HepG2 (cell line): ENCODE measurements around the gene CCDC73. TPM values are rescaled to one million over a fixed set of nuclear protein-coding genes. Genes with fewer than 3 reads are reported as not detected.
A peak's percentile ranks its signal among the peaks of the same experiment; 100 is the strongest.

Source experiments
- ATF2 ChIP-seq: sonication (generic); formaldehyde crosslinking; IDR thresholded peaks from 2 replicates; pipeline ENCODE4 v1.4.0; 2020; ENCODE audit warnings: missing genetic modification reagents
- CSRNP2 ChIP-seq: sonication (generic); formaldehyde crosslinking; conservative IDR thresholded peaks from 2 replicates; pipeline ENCODE4 v1.8.0; 2022; ENCODE audit warnings: low read depth, missing genetic modification reagents
- E2F1 ChIP-seq: sonication (generic); formaldehyde crosslinking; IDR thresholded peaks from 2 replicates; pipeline ENCODE4 v1.5.0; 2020; ENCODE audit warnings: missing genetic modification reagents
- FOXJ3 ChIP-seq: sonication (generic); formaldehyde crosslinking; IDR thresholded peaks from 2 replicates; pipeline ENCODE4 v1.4.0; 2020; ENCODE audit warnings: missing genetic modification reagents, mild to moderate bottlenecking, borderline replicate concordance
- KDM5B ChIP-seq: sonication (generic); formaldehyde crosslinking; IDR thresholded peaks from 2 replicates; pipeline ENCODE4 v1.4.0; 2020; ENCODE audit warnings: missing genetic modification reagents, mild to moderate bottlenecking, borderline replicate concordance
- MAF1 ChIP-seq: sonication (generic); formaldehyde crosslinking; IDR thresholded peaks from 2 replicates; pipeline ENCODE4 v1.5.0; 2020; ENCODE audit warnings: missing genetic modification reagents, borderline replicate concordance
- MLXIP ChIP-seq: sonication (generic); formaldehyde crosslinking; IDR thresholded peaks from 2 replicates; pipeline ENCODE4 v1.9.0; 2021; ENCODE audit warnings: missing genetic modification reagents, borderline replicate concordance
- NFE2L1 ChIP-seq: sonication (generic); formaldehyde crosslinking; IDR thresholded peaks from 2 replicates; pipeline ENCODE4 v1.4.0; 2020; ENCODE audit warnings: missing genetic modification reagents, mild to moderate bottlenecking, borderline replicate concordance
- NFYC ChIP-seq: IDR thresholded peaks from 2 replicates; pipeline ENCODE4 v1.6.1; 2016; ENCODE audit warnings: missing genetic modification reagents, missing compliant biosample characterization
- REST ChIP-seq, 2 experiments: IDR thresholded peaks; 2 replicates each; pipeline ENCODE4 v1.6.1; 2011 to 2012; ENCODE audit warnings: low read length in 2 of 2, borderline replicate concordance in 1 of 2, low read depth in 1 of 2, mild to moderate bottlenecking in 1 of 2, moderate library complexity in 1 of 2
- RFXANK ChIP-seq: IDR thresholded peaks from 2 replicates; pipeline ENCODE4 v1.6.1; 2016
- ZNF121 ChIP-seq: sonication (generic); formaldehyde crosslinking; IDR thresholded peaks from 2 replicates; pipeline ENCODE4 v1.5.0; 2020; ENCODE audit warnings: mild to moderate bottlenecking, missing genetic modification reagents
- ZNF34 ChIP-seq: sonication (generic); formaldehyde crosslinking; IDR thresholded peaks from 2 replicates; pipeline ENCODE4 v1.4.0; 2020; ENCODE audit warnings: mild to moderate bottlenecking, missing genetic modification reagents, borderline replicate concordance
- ZNF550 ChIP-seq: sonication (generic); formaldehyde crosslinking; IDR thresholded peaks from 2 replicates; pipeline ENCODE4 v1.4.0; 2020; ENCODE audit warnings: mild to moderate bottlenecking, missing genetic modification reagents, borderline replicate concordance
- polyA plus RNA-seq, 8 experiments: library from polyadenylated mRNA; depleted of rRNA in 3 of 8; stranded (reverse) in 7 of 8; unstranded in 1 of 8; fragments of >200 nt; fragmentation: Illumina TruSeq in 4 of 8; extraction: Trizol in 4 of 8; gene quantifications; 2 replicates each; pipeline versions ENCODE4 v1.2.1 to v1.2.3, GENCODE V29; 2011 to 2016; ENCODE audit warnings: low read depth in 4 of 8, missing spikeins in 1 of 8, mixed read lengths in 1 of 8; ENCODE audit not compliant: insufficient read depth in 1 of 8
- total RNA-seq, 5 experiments: library from RNA; depleted of rRNA; stranded (reverse); fragments of >200 nt; fragmentation: Illumina TruSeq; extraction: Trizol; gene quantifications; 2 replicates each; pipeline ENCODE4 v1.2.3, GENCODE V29; 2016; ENCODE audit warnings: low read depth in 1 of 5

The CCDC73 gene
- total and polyA plus RNA-seq, 2 of the 13 experiments (the other 11 are each of a cell fraction or from before 2014, with no cell fraction given) = 0.01 to 0.11 TPM

GRCh38 chr11:32583459-32584271 lies 210.8 kb downstream of the CCDC73 start, which contains the start of gene EIF3M (continued):
- TF ChIP-seq ATF2 (CRISPR knock-in tag) (peak; percentile 72), REST (IDR thresholded peaks at IDR 0.05; ENCODE audit: borderline replicate concordance in 1 of 2, low read depth in 1 of 2, low read length in 2 of 2) (peak in 1 of 2 experiments; percentile 29; a peak in 1 of 4 replicates), ZNF34 (CRISPR knock-in tag) (no peak), CSRNP2 (CRISPR knock-in tag) (no peak), ZNF550 (CRISPR knock-in tag) (0 out of 2 replicates have a peak, but pooled peaks have one; percentile 24), E2F1 (CRISPR knock-in tag) (peak; percentile 92), KDM5B (peak; percentile 95; the same call in 1 of the 2 replicates), RFXANK (CRISPR knock-in tag) (0 out of 2 replicates have a peak, but pooled peaks have one; percentile 32), MAF1 (peak; percentile 88), ZNF121 (no peak), NFYC (peak; percentile 83), NFE2L1 (no peak), FOXJ3 (CRISPR knock-in tag) (peak; percentile 74; the same call in 1 of the 2 replicates), MLXIP (CRISPR knock-in tag) (0 out of 2 replicates have a peak, but pooled peaks have one; percentile 61)
